MCF 10A (cell line): ENCODE measurements around the gene HSDL2. TPM values are rescaled to one million over a fixed set of nuclear protein-coding genes. Genes with fewer than 3 reads are reported as not detected.

ENCODE experiments used
- BruUV-seq: library from RNA; stranded (reverse); fragments of 400-500 nt; replicated peaks from 2 replicates; lab custom pipeline; 2021; lab: Mats Ljungman, UMichigan
- CTCF ChIA-PET: fragments of 300-600 bp; sonication (Branson Sonifier 250); formaldehyde crosslinking; extraction: SDS; loops from one replicate; lab custom pipeline; 2021; ENCODE audit warnings: antibody characterized with exemption, inconsistent platforms; lab: Yijun Ruan, JAX
- POLR2A ChIA-PET: fragments of 300-600, 350-650 bp; sonication (Branson Sonifier 250); formaldehyde crosslinking; extraction: SDS; loops from one replicate; lab custom pipeline; 2020; ENCODE audit warnings: antibody characterized with exemption, inconsistent platforms; lab: Yijun Ruan, JAX
- DNase-seq: peaks from one replicate; pipeline ENCODE4 v3.0.0-alpha.2; 2018; ENCODE audit not compliant: unreplicated experiment
- H3K27ac Mint-ChIP-seq: one replicate; pipeline ENCODE4 v1.8.0; 2022; ENCODE audit warnings: mild to moderate bottlenecking, low read depth, mixed read lengths; ENCODE audit not compliant: unreplicated experiment
- H3K27me3 Mint-ChIP-seq: one replicate; pipeline ENCODE4 v1.8.0; 2022; ENCODE audit warnings: mixed read lengths; ENCODE audit not compliant: insufficient read depth, unreplicated experiment
- H3K36me3 Mint-ChIP-seq: one replicate; pipeline ENCODE4 v1.8.0; 2022; ENCODE audit warnings: mild to moderate bottlenecking, moderate library complexity, mixed read lengths; ENCODE audit not compliant: insufficient read depth, unreplicated experiment
- H3K4me1 Mint-ChIP-seq: one replicate; pipeline ENCODE4 v1.8.0; 2022; ENCODE audit warnings: mixed read lengths; ENCODE audit not compliant: insufficient read depth, unreplicated experiment
- H3K4me3 Mint-ChIP-seq: one replicate; pipeline ENCODE4 v1.8.0; 2022; ENCODE audit warnings: mild to moderate bottlenecking, moderate library complexity, mixed read lengths; ENCODE audit not compliant: unreplicated experiment
- H3K9me3 Mint-ChIP-seq: one replicate; pipeline ENCODE4 v1.8.0; 2022; ENCODE audit warnings: mixed read lengths; ENCODE audit not compliant: unreplicated experiment
- CTCF ChIP-seq: fragments of 200-600 bp; IDR thresholded peaks from one replicate; pipeline ENCODE4 v1.8.0; 2022; ENCODE audit warnings: antibody characterized with exemption, mild to moderate bottlenecking; ENCODE audit not compliant: unreplicated experiment
- intact Hi-C: fragments of 100-400 bp; cut with micrococcal nuclease; formaldehyde crosslinking; loops from 2 replicates; pipeline ENCODE4 v1.14.1; 2022
- total RNA-seq: library from RNA; stranded (reverse); gene quantifications from 2 replicates; pipeline ENCODE4 v1.2.3, GENCODE V29; 2022

Gene HSDL2
- total RNA-seq, 1 experiment from 2014 or later, result 26.7 TPM

GRCh38 chr9:112375361-112375760 is 4.5 kb upstream of the HSDL2 start:
- H3K27ac Mint-ChIP-seq, result no peak overlapping the region
- POLR2A ChIA-PET, result interaction anchor here (0.7 kb wide), 1 partner anchor 133 kb away, joined by 3 read pairs; no protein-coding TSS in a partner anchor
- DNase-seq, result no peak
- CTCF ChIA-PET, result interaction anchor here (4.0 kb wide), 1 partner anchor 262 kb away, joined by 13 read pairs; no protein-coding TSS in a partner anchor
- no peaks in the 10 kb centered on the region for H3K36me3 Mint-ChIP-seq
- no TSS peak for BruUV-seq
- H3K27me3 Mint-ChIP-seq, result no peaks in the 10 kb centered on the region
- H3K4me3 Mint-ChIP-seq, result no peak overlapping the region
- intact Hi-C loops, result loop anchor here (10.0 kb wide), 1 partner anchor 289 kb away; no protein-coding TSS in a partner anchor
- no peak for TF ChIP-seq CTCF
- H3K4me1 Mint-ChIP-seq, result peaks cover 14% of the 10 kb centered on the region
- no peaks in the 10 kb centered on the region for H3K9me3 Mint-ChIP-seq

- H3K27ac Mint-ChIP-seq, result no peak overlapping the region
- H3K4me1 Mint-ChIP-seq, result peaks cover 23% of the 10 kb centered on the region
- H3K27me3 Mint-ChIP-seq, result no peaks in the 10 kb centered on the region
- BruUV-seq, result no TSS peak
- no peaks in the 10 kb centered on the region for H3K9me3 Mint-ChIP-seq
- TF ChIP-seq CTCF, result no peak
- intact Hi-C loops, result loop anchor here (10.0 kb wide), 1 partner anchor 288 kb away; no protein-coding TSS in a partner anchor
- no peak for DNase-seq
- ChIA-PET CTCF (interaction anchor here (3.5 to 4.0 kb wide), 2 partner anchors 16 to 264 kb away, joined by 13 to 28 read pairs; no protein-coding TSS in a partner anchor), POLR2A (interaction anchor here (0.6 to 4.2 kb wide), 3 partner anchors 45 to 341 kb away, joined by 4 to 50 read pairs (median 30); partner anchors contain the start of genes INIP and PTBP3)
- no peaks in the 10 kb centered on the region for H3K36me3 Mint-ChIP-seq
- no peak overlapping the region for H3K4me3 Mint-ChIP-seq
Observed at GRCh38 chr9:112377087-112377486, 2.8 kb upstream of the HSDL2 start.

GRCh38 chr9:112377684-112378327 is 2.1 kb upstream of the HSDL2 start:
- CTCF ChIA-PET, result interaction anchor here (2.0 to 4.0 kb wide), 3 partner anchors 16 to 265 kb away, joined by 5 to 28 read pairs (median 13); no protein-coding TSS in a partner anchor
- intact Hi-C loops, result loop anchor here (2.0 to 10.0 kb wide), 2 partner anchors 287 to 333 kb away; no protein-coding TSS in a partner anchor
- peak overlapping the region; percentile 93 for H3K4me3 Mint-ChIP-seq
- no TSS peak for BruUV-seq
- peaks cover 26% of the 10 kb centered on the region for H3K4me1 Mint-ChIP-seq
- H3K27me3 Mint-ChIP-seq, result no peaks in the 10 kb centered on the region
- TF ChIP-seq CTCF, result no peak
- H3K36me3 Mint-ChIP-seq, result no peaks in the 10 kb centered on the region
- POLR2A ChIA-PET, result interaction anchor here (0.6 to 4.2 kb wide), 14 partner anchors 8 to 633 kb away, joined by 3 to 50 read pairs (median 8); partner anchors contain the start of genes INIP, KIAA1958 and PTBP3
- no peak for DNase-seq
- peak overlapping the region; percentile 83 for H3K27ac Mint-ChIP-seq
- H3K9me3 Mint-ChIP-seq, result no peaks in the 10 kb centered on the region
